ENCODE measurements around the gene ATXN7L1. TPM values are rescaled to one million over a fixed set of nuclear protein-coding genes. Genes with fewer than 3 reads are reported as not detected.

ATXN7L1 gene
- total and polyA plus RNA-seq, 3 experiments from 2014 or later, result 9.0 to 18.0 (median 9.7) TPM

- Mint-ChIP-seq H3K9me3 (peaks cover 12 to 29% (median 24%) of the 10 kb centered on the region in 5 donors), H3K27ac (no peak overlapping the region), H3K4me3 (no peak overlapping the region), H3K36me3 (peaks cover 21 to 26% (median 22%) of the 10 kb centered on the region in 3 donors), H3K4me1 (peaks cover 17 to 22% (median 20%) of the 10 kb centered on the region in 3 donors), H3K27me3 (no peaks in the 10 kb centered on the region)
- H3K4me3 ChIP-seq (ENCODE audit: low read length), result no peak overlapping the region
- ChIA-PET POLR2A (no interaction called here), CTCF (no interaction called here)
- H3K36me3 ChIP-seq (ENCODE audit: insufficient read depth, low read length), result no peaks in the 10 kb centered on the region
- H3K4me1 ChIP-seq (ENCODE audit: insufficient read depth, low read length), result peaks cover 16% of the 10 kb centered on the region
- no peaks in the 10 kb centered on the region for H3K27me3 ChIP-seq (ENCODE audit: insufficient read depth, low read length, poor library complexity, severe bottlenecking)
- DNase-seq, result no peak
- H3K9me3 ChIP-seq (ENCODE audit: low read length), result peaks cover 12% of the 10 kb centered on the region
- H3K27ac ChIP-seq (ENCODE audit: low read depth, low read length), result no peak overlapping the region
Measured at GRCh38 chr7:105708763-105709080, 167.7 kb downstream of the ATXN7L1 start.

- peaks cover 12 to 27% (median 20%) of the 10 kb centered on the region in 5 donors for H3K9me3 Mint-ChIP-seq
- Histone ChIP-seq H3K4me1 (ENCODE audit: insufficient read depth, low read length) (peaks cover 16% of the 10 kb centered on the region), H3K36me3 (ENCODE audit: insufficient read depth, low read length) (no peaks in the 10 kb centered on the region), H3K9me3 (ENCODE audit: low read length) (peaks cover 12% of the 10 kb centered on the region), H3K27me3 (ENCODE audit: insufficient read depth, low read length, poor library complexity, severe bottlenecking) (no peaks in the 10 kb centered on the region), H3K4me3 (ENCODE audit: low read length) (no peak overlapping the region), H3K27ac (ENCODE audit: low read depth, low read length) (no peak overlapping the region)
- POLR2A ChIA-PET, result no interaction called here
- DNase-seq, result no peak
- H3K4me3 Mint-ChIP-seq, result peak overlapping the region in 6 of 7 donors; percentile 4 to 64 (median 45)
- H3K27ac Mint-ChIP-seq, result peak overlapping the region in 7 of 8 donors; percentile 10 to 85 (median 69)
- peaks cover 18 to 26% (median 20%) of the 10 kb centered on the region in 3 donors for H3K36me3 Mint-ChIP-seq
- CTCF ChIA-PET, result no interaction called here
- peaks cover 17 to 22% (median 20%) of the 10 kb centered on the region in 3 donors for H3K4me1 Mint-ChIP-seq
- no peaks in the 10 kb centered on the region for H3K27me3 Mint-ChIP-seq
Measured at GRCh38 chr7:105707967-105708762, 168.2 kb downstream of the ATXN7L1 start.

GRCh38 chr7:105707381-105707780, 169.0 kb downstream of the ATXN7L1 start:
- Histone ChIP-seq H3K27me3 (ENCODE audit: insufficient read depth, low read length, poor library complexity, severe bottlenecking) (no peaks in the 10 kb centered on the region), H3K4me3 (ENCODE audit: low read length) (no peak overlapping the region), H3K4me1 (ENCODE audit: insufficient read depth, low read length) (peaks cover 16% of the 10 kb centered on the region), H3K9me3 (ENCODE audit: low read length) (peaks cover 12% of the 10 kb centered on the region), H3K27ac (ENCODE audit: low read depth, low read length) (no peak overlapping the region), H3K36me3 (ENCODE audit: insufficient read depth, low read length) (no peaks in the 10 kb centered on the region)
- POLR2A ChIA-PET, result interaction anchor here (0.5 kb wide), 1 partner anchor 37 kb away, joined by 3 read pairs; no protein-coding TSS in a partner anchor
- peak overlapping the region in 4 of 8 donors; percentile 47 to 82 (median 69) for H3K27ac Mint-ChIP-seq
- H3K36me3 Mint-ChIP-seq, result peaks cover 13 to 19% (median 14%) of the 10 kb centered on the region in 3 donors
- no peaks in the 10 kb centered on the region for H3K27me3 Mint-ChIP-seq
- peaks cover 8 to 22% (median 15%) of the 10 kb centered on the region in 5 donors for H3K9me3 Mint-ChIP-seq
- H3K4me3 Mint-ChIP-seq, result peak overlapping the region in 4 of 7 donors; percentile 50 to 65 (median 59)
- peaks cover 17 to 22% (median 20%) of the 10 kb centered on the region in 3 donors for H3K4me1 Mint-ChIP-seq
- CTCF ChIA-PET, result no interaction called here
- no peak for DNase-seq

- peaks cover 4 to 6% (median 5%) of the 10 kb centered on the region in 3 donors for H3K36me3 Mint-ChIP-seq
- peak overlapping the region in 1 of 8 donors; percentile 64 for H3K27ac Mint-ChIP-seq
- Histone ChIP-seq H3K36me3 (ENCODE audit: insufficient read depth, low read length) (no peaks in the 10 kb centered on the region), H3K4me3 (ENCODE audit: low read length) (no peak overlapping the region), H3K9me3 (ENCODE audit: low read length) (no peaks in the 10 kb centered on the region), H3K4me1 (ENCODE audit: insufficient read depth, low read length) (peaks cover 16% of the 10 kb centered on the region), H3K27me3 (ENCODE audit: insufficient read depth, low read length, poor library complexity, severe bottlenecking) (no peaks in the 10 kb centered on the region), H3K27ac (ENCODE audit: low read depth, low read length) (no peak overlapping the region)
- POLR2A ChIA-PET, result no interaction called here
- no peaks in the 10 kb centered on the region for H3K27me3 Mint-ChIP-seq
- no peak for DNase-seq
- H3K4me1 Mint-ChIP-seq, result peaks cover 17 to 20% (median 17%) of the 10 kb centered on the region in 3 donors
- H3K9me3 Mint-ChIP-seq, result peaks cover 0 to 3% (median 3%) of the 10 kb centered on the region in 5 donors
- CTCF ChIA-PET, result no interaction called here
- H3K4me3 Mint-ChIP-seq, result no peak overlapping the region
Measured at GRCh38 chr7:105705427-105705826, 171.0 kb downstream of the ATXN7L1 start.

- H3K4me1 Mint-ChIP-seq, result peaks cover 16% of the 10 kb centered on the region in 3 donors
- Histone ChIP-seq H3K36me3 (ENCODE audit: insufficient read depth, low read length) (no peaks in the 10 kb centered on the region), H3K4me1 (ENCODE audit: insufficient read depth, low read length) (peaks cover 12% of the 10 kb centered on the region), H3K27me3 (ENCODE audit: insufficient read depth, low read length, poor library complexity, severe bottlenecking) (no peaks in the 10 kb centered on the region), H3K4me3 (ENCODE audit: low read length) (no peak overlapping the region), H3K27ac (ENCODE audit: low read depth, low read length) (no peak overlapping the region), H3K9me3 (ENCODE audit: low read length) (no peaks in the 10 kb centered on the region)
- POLR2A ChIA-PET, result interaction anchor here (0.6 kb wide), 1 partner anchor 9 kb away, joined by 3 read pairs; no protein-coding TSS in a partner anchor
- H3K9me3 Mint-ChIP-seq, result no peaks in the 10 kb centered on the region
- H3K36me3 Mint-ChIP-seq, result peaks cover 0 to 3% (median 0%) of the 10 kb centered on the region in 3 donors
- no peaks in the 10 kb centered on the region for H3K27me3 Mint-ChIP-seq
- no peak overlapping the region for H3K4me3 Mint-ChIP-seq
- H3K27ac Mint-ChIP-seq, result no peak overlapping the region
- DNase-seq, result no peak
- CTCF ChIA-PET, result no interaction called here
Measured at GRCh38 chr7:105703207-105703930, 173.0 kb downstream of the ATXN7L1 start.

GRCh38 chr7:105699568-105700236, 176.7 kb downstream of the ATXN7L1 start:
- Mint-ChIP-seq H3K36me3 (peaks cover 4 to 9% (median 6%) of the 10 kb centered on the region in 3 donors), H3K27ac (peak overlapping the region in 1 of 8 donors; percentile 27), H3K9me3 (peaks cover 0 to 12% (median 4%) of the 10 kb centered on the region in 5 donors), H3K4me1 (no peaks in the 10 kb centered on the region), H3K4me3 (no peak overlapping the region), H3K27me3 (no peaks in the 10 kb centered on the region)
- Histone ChIP-seq H3K4me1 (ENCODE audit: insufficient read depth, low read length) (no peaks in the 10 kb centered on the region), H3K27ac (ENCODE audit: low read depth, low read length) (no peak overlapping the region), H3K9me3 (ENCODE audit: low read length) (no peaks in the 10 kb centered on the region), H3K4me3 (ENCODE audit: low read length) (no peak overlapping the region), H3K36me3 (ENCODE audit: insufficient read depth, low read length) (no peaks in the 10 kb centered on the region), H3K27me3 (ENCODE audit: insufficient read depth, low read length, poor library complexity, severe bottlenecking) (no peaks in the 10 kb centered on the region)
- ChIA-PET POLR2A (no interaction called here), CTCF (interaction anchor here (0.7 kb wide), 1 partner anchor 47 kb away, joined by 3 read pairs; no protein-coding TSS in a partner anchor)
- DNase-seq, result no peak

GRCh38 chr7:105698531-105698930, 177.9 kb downstream of the ATXN7L1 start:
- H3K27ac ChIP-seq (ENCODE audit: low read depth, low read length), result no peak overlapping the region
- Mint-ChIP-seq H3K36me3 (peaks cover 4 to 9% (median 9%) of the 10 kb centered on the region in 3 donors), H3K4me3 (no peak overlapping the region), H3K27me3 (no peaks in the 10 kb centered on the region), H3K9me3 (peaks cover 0 to 12% (median 4%) of the 10 kb centered on the region in 5 donors), H3K4me1 (peaks cover 6 to 10% (median 9%) of the 10 kb centered on the region in 3 donors), H3K27ac (no peak overlapping the region)
- H3K4me1 ChIP-seq (ENCODE audit: insufficient read depth, low read length), result peaks cover 4% of the 10 kb centered on the region
- no peak overlapping the region for H3K4me3 ChIP-seq (ENCODE audit: low read length)
- CTCF ChIA-PET, result no interaction called here
- no peaks in the 10 kb centered on the region for H3K9me3 ChIP-seq (ENCODE audit: low read length)
- H3K36me3 ChIP-seq (ENCODE audit: insufficient read depth, low read length), result no peaks in the 10 kb centered on the region
- no peak for DNase-seq
- POLR2A ChIA-PET, result no interaction called here
- H3K27me3 ChIP-seq (ENCODE audit: insufficient read depth, low read length, poor library complexity, severe bottlenecking), result no peaks in the 10 kb centered on the region
